ENCODE measurements around the gene SMS.

SMS gene

GRCh38 chrX:21939906-21940305 lies 603 bp upstream of the SMS start:
- peak overlapping the region; percentile 36 for H3K4me3 ChIP-seq (ENCODE audit: low read length)
- no peak for DNase-seq (ENCODE audit: low read depth)
- TF ChIP-seq CTCF (conservative IDR thresholded peaks at IDR 0.05; ENCODE audit: low read depth, low read length): no peak

DNA sequence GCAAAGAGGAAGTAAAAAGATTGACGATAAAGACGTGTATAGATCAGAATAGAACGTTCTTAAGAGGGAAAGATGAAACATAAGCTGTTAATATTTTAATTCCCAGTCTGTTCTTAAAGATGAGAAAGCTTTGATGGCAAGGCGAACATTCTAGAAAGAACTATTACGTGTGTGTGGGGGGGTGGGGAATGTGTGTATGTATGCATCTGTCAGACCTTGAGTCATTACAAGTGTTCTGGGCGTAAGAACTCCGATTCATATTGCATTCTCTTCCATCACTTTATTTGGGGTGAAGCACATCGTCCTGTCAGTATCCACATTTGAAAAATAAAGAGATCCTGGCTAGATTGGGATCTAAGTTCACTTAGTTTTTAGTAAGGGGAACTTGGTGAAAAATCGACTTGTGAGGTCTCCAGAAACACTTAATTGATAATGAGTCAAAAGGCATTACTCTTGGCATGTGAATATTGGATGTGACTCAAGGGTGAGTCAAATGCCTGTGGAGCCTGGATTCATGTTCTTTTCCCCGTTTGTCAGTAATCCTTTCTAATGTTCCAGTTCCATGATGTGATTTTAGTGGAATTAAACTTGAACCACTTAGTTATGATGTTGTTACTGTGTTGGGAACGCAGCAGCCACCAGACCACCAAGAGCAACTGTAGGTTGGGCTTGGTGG lies 3.1 kb downstream of the SMS start:
- H3K4me3 ChIP-seq (ENCODE audit: low read length): peak overlapping the region; percentile 61
- peak; percentile 68 for DNase-seq (ENCODE audit: low read depth)
- no peak for TF ChIP-seq CTCF (conservative IDR thresholded peaks at IDR 0.05; ENCODE audit: low read depth, low read length)

GRCh38 chrX:21944136-21944615 lies 3.7 kb downstream of the SMS start:
- no peak for DNase-seq (ENCODE audit: low read depth)
- no peak for TF ChIP-seq CTCF (conservative IDR thresholded peaks at IDR 0.05; ENCODE audit: low read depth, low read length)
- H3K4me3 ChIP-seq (ENCODE audit: low read length): no peak overlapping the region

DNA sequence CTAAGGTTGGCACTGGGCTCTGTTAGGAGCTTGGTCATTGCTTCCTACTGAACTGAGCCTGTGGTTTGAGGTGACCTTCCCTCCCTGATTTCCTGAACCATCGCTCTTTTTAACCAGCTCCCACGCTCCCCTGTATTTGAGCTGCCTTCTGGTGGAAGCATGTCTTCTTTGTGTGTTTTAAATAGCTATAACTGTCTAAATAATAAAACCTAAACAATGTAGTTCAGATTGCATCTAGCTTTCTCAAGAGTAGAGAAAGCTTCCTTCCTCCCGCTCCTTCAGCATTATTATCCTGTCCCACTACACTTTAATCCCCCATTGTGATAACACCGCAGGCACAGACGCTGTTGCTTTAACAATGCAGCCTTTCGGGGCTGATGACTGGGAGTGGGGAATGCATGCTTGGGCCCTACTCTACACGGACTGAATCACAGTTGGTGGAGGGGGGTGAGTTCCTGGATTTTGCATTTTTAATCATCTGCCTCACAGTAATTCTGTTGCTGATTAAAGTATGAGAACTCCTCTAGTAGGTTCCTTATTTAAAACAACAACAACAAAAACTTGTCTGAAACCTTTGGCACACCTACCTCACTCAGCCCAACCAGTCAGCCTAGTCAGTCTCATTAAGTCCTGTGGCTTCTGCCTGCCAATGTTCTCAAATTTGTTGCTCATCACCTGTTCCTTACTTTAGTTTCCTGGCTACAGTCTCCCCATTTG lies 6.6 kb downstream of the SMS start:
- TF ChIP-seq CTCF (conservative IDR thresholded peaks at IDR 0.05; ENCODE audit: low read depth, low read length): no peak
- DNase-seq (ENCODE audit: low read depth): peak; percentile 53
- no peak overlapping the region for H3K4me3 ChIP-seq (ENCODE audit: low read length)

DNA sequence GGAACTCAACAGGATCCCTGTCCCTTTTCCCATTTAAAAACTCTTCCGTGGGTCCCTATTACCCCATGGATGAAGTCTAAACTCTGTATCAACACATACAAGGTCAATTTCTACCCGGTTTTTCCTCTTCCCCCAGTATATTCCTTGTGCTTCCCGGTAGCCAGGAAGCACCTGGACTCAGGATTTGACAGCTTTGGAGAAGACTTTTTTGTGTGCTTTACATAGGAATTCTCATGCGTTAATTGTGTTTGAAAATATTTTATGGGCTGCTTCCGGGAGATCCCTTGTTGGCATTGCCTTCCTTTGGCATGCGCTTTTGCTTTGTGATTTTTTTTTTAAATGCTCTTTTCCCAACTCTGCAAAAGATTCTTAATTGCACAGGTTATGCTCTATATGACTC lies 7.2 kb downstream of the SMS start:
- TF ChIP-seq CTCF (conservative IDR thresholded peaks at IDR 0.05; ENCODE audit: low read depth, low read length): no peak
- H3K4me3 ChIP-seq (ENCODE audit: low read length): no peak overlapping the region
- no peak for DNase-seq (ENCODE audit: low read depth)

DNA sequence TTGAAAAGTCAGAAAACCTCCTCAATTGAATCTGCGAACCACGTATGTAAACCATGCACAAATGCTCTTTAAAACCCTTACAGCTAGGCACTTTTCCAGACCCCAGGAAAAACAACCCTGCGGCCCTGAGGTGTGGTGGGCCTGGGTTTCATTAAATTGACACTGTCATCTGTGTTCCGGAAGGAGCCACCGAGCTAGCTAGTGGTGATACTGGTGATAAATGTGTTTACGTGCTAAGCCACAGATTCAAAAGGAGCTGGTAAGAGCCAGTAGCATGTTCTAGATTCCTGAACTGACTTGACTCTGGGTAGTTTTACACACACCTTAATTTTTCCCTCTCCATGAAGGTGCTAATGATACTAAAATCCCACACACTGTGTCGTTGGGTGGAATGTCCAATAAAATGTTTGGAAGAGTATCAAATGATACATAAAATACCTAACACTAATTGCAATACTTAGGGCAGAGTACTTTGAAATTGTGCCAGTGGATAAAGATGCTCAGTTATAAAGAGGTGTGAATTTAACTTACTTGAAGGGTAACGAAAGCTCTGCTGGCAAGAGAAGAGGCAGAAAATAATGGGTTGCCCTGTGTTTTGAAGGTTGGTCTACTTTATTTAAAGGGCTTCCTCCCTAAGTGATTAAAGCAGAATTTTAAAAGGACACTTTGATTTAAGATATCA lies 8.5 kb downstream of the SMS start:
- no peak for DNase-seq (ENCODE audit: low read depth)
- TF ChIP-seq CTCF (conservative IDR thresholded peaks at IDR 0.05; ENCODE audit: low read depth, low read length): no peak
- no peak overlapping the region for H3K4me3 ChIP-seq (ENCODE audit: low read length)

Data from retinal pigment epithelial cell (primary cell).